Measurements from ENCODE around the gene CT47B1. TPM values are rescaled to one million over a fixed set of nuclear protein-coding genes. Genes with fewer than 3 reads are reported as not detected.
"Not testable (repeated sequence)": the region's sequence is repeated elsewhere in the genome, so short reads cannot be mapped to it uniquely, and the experiment has no call there.

The CT47B1 gene
- not detected for total RNA-seq

DNA sequence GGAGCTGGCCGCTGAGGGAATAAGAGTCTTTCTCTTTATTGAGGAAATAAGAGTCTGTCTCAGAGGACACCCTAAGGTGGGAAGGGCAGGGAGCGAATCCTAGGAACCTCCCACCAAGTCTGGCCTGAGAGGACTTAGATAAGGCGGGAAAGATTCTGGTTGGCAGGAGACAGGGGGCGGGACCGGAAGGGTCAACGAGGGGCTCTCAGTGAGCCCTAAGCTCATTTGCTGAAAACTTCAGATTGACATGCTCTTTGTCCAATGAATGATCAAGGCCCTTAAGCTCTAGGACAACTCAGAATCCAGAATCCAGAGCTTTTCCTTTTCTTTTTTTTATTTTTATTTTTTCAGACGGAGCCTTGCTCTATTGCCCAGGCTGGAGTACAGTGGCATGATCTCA is at the start of gene CT47B1:
Gene CT47B1, minus strand, starts transcription at position 101 of the 400 bp plus-strand sequence. CDS start 196 bp downstream, outside the sequence.
- not testable (repeated sequence) for DNase-seq; H3K4me3 ChIP-seq; H3K27me3 ChIP-seq; H3K36me3 ChIP-seq; H3K27ac ChIP-seq; H3K4me1 ChIP-seq; H3K9me3 ChIP-seq; ATAC-seq (ENCODE audit: low FRiP score in 2 of 2)
- WGBS, 2 donors: no CpG with 5 or more reads among the region's 7 CpGs

DNA sequence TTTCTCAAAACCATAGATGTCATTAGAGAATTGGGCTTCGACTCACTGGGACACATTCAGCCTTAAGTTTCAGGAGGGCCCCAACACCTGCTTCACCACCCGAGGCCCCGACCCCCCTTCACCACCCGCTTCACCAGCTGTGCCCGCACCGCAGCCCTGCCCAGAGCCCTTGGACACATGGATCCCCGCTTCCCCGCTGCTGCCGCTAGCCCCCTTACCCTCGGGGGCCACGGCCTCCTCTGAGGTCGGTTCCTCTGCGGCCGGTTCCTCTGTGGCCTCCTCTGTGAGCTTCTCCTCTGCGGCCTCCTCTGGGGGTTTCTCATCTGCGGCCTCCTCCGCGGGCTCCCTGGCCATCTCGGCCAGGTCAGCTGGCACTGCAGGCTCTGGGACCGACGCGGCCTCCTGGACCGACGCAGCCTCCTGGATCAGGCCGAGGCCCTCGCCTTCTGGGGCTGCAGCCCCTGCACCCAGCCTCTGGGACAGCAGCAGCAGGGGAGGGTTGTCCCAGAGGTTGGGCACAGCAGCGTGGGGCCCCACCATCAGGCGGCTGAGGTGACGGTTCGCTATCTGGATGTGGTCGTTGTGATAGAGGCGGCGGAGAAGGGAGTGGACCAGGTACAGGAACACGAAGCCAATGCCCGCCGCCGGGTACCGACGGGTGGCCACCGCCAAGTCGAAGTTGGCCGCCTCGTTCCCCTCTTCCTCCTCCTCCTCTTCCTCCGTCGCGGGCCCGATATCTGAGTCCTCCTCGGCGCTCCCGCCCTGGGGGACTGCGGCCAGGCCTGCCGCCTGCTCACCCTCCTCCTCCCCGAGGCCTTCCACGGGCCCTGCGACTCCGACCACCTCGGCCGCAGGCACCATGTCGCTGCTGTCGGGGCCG is 748 bp downstream of the CT47B1 start:
- TF ChIP-seq POLR2AphosphoS5 (IDR thresholded peaks at IDR 0.05) (no peak), EP300 (IDR thresholded peaks at IDR 0.05) (no peak), POLR2A (IDR thresholded peaks at IDR 0.05) (no peak)
- TF ChIP-seq, protein P1, sequence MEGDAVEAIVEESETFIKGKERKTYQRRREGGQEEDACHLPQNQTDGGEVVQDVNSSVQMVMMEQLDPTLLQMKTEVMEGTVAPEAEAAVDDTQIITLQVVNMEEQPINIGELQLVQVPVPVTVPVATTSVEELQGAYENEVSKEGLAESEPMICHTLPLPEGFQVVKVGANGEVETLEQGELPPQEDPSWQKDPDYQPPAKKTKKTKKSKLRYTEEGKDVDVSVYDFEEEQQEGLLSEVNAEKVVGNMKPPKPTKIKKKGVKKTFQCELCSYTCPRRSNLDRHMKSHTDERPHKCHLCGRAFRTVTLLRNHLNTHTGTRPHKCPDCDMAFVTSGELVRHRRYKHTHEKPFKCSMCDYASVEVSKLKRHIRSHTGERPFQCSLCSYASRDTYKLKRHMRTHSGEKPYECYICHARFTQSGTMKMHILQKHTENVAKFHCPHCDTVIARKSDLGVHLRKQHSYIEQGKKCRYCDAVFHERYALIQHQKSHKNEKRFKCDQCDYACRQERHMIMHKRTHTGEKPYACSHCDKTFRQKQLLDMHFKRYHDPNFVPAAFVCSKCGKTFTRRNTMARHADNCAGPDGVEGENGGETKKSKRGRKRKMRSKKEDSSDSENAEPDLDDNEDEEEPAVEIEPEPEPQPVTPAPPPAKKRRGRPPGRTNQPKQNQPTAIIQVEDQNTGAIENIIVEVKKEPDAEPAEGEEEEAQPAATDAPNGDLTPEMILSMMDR (IDR thresholded peaks at IDR 0.05): no peak
- WGBS, 2 donors: 94 to 98% methylated on average over 10 to 57 of the region's 61 CpGs
- ATAC-seq (ENCODE audit: low FRiP score in 2 of 2) (no peak), DNase-seq (peak in 1 of 2 donors; percentile 46)
- Histone ChIP-seq H3K4me3 (no peak overlapping the region), H3K27me3 (no peaks in the 10 kb centered on the region), H3K36me3 (no peaks in the 10 kb centered on the region), H3K27ac (no peak overlapping the region), H3K4me1 (no peaks in the 10 kb centered on the region), H3K9me3 (peaks cover 0 to 4% (median 0%) of the 10 kb centered on the region in 4 donors)

DNA sequence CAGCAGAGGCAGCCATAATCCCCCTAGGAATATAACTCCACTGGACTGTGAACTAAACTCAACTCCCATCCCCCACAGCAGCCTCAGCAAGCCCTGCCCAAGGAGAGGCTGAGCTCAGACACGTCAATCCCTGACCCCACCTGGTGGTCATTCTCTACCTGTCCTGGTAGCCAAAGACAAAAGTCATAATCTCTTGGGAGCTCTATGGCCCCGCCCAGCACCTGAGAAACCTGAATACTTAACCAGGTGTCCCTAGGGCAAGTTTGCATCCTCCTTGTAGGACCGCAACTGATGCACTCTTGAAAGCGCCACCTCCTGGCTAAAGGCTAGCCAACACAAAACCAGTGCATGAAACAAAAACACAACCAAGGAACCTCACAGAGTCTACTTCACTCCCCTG is 18.4 kb downstream of the CT47B1 start:
- Histone ChIP-seq H3K27me3 (no peaks in the 10 kb centered on the region), H3K36me3 (no peaks in the 10 kb centered on the region), H3K4me3 (no peak overlapping the region), H3K27ac (no peak overlapping the region), H3K4me1 (no peaks in the 10 kb centered on the region), H3K9me3 (no peaks in the 10 kb centered on the region)
- no peak for TF ChIP-seq EP300 (IDR thresholded peaks at IDR 0.05)
- TF ChIP-seq POLR2A (IDR thresholded peaks at IDR 0.05): no peak
- TF ChIP-seq, protein P1 (IDR thresholded peaks at IDR 0.05): no peak
- no peak for DNase-seq
- WGBS, 2 donors: 38 to 57% methylated on average over 4 of the region's 4 CpGs
- ATAC-seq (ENCODE audit: low FRiP score in 2 of 2): no peak

DNA sequence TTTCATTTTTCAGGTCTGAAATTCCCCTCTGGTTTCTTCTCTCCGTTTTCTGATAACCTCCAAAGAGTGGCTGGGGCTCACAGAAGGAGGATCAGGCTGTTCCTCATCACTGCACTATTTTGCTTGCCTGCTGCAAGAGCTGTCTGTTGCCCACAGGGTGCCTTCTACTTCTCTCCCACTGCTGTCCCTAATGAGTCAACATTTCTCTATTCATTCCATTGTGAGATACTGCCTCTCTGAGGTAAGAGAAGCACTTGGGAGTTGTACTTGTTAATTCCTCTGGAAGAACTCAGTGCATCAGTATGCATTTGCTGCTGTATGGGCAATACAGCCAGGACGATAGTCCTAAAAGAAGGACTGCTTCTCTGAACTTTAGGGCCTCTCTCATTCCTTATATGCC is 34.8 kb downstream of the CT47B1 start:
- no peak overlapping the region for H3K4me3 ChIP-seq
- no peaks in the 10 kb centered on the region for H3K36me3 ChIP-seq
- no peaks in the 10 kb centered on the region for H3K27me3 ChIP-seq
- no peaks in the 10 kb centered on the region for H3K9me3 ChIP-seq
- ATAC-seq (ENCODE audit: low FRiP score in 2 of 2) (no peak), DNase-seq (no peak)
- TF ChIP-seq POLR2AphosphoS5 (IDR thresholded peaks at IDR 0.05) (no peak), EP300 (IDR thresholded peaks at IDR 0.05) (no peak), POLR2A (IDR thresholded peaks at IDR 0.05) (no peak)
- TF ChIP-seq, protein P1 (IDR thresholded peaks at IDR 0.05): no peak
- WGBS, 2 donors: 38 to 59% methylated on average over 2 of the region's 2 CpGs
- no peaks in the 10 kb centered on the region for H3K4me1 ChIP-seq
- H3K27ac ChIP-seq: no peak overlapping the region

DNA sequence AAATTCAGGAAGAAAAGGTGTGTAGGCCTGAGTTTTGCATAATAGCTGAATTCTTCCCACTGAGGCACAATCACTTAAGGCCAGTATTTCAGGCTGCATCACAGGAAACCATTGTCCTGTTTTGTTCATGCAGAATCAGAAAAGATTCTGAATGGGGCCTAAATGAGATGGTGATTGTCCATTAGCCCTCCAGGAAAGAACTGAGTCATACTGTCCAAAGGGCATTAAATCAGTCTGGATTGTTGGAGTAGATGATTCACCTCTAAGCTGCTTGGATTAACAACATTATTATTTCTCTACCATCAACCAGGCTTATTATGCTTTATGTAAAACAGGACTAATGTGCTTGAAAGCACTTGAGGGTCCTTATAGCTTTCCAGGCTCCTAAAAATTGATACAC is 36.2 kb downstream of the CT47B1 start:
- no peak for ATAC-seq (ENCODE audit: low FRiP score in 2 of 2)
- Histone ChIP-seq H3K27me3 (no peaks in the 10 kb centered on the region), H3K4me3 (no peak overlapping the region), H3K4me1 (no peaks in the 10 kb centered on the region), H3K9me3 (no peaks in the 10 kb centered on the region), H3K27ac (no peak overlapping the region), H3K36me3 (no peaks in the 10 kb centered on the region)
- TF ChIP-seq POLR2AphosphoS5 (IDR thresholded peaks at IDR 0.05): no peak
- TF ChIP-seq POLR2A (IDR thresholded peaks at IDR 0.05): no peak
- no peak for TF ChIP-seq EP300 (IDR thresholded peaks at IDR 0.05)
- TF ChIP-seq, protein P1 (IDR thresholded peaks at IDR 0.05): no peak
- DNase-seq: no peak

DNA sequence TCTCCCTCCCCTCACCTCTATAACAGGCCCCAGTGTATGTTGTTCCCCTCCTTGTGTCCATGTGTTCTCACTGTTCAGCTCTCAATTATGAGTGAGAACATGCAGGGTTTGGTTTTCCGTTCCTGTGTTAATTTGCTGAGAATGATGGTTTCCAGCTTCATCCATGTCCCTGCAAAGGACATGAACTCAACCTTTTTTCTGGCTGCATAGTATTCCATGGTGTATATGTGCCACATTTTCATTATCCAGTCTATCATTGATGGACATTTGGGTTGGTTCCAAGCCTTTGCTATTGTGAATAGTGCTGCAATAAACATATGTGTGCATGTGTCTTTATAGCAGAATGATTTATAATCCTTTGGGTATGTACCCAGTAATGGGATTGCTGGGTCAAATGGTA is 48.5 kb downstream of the CT47B1 start:
- WGBS, 2 donors: 91 to 95% methylated on average over 1 of the region's 1 CpG
- DNase-seq; H3K27ac ChIP-seq; ATAC-seq (ENCODE audit: low FRiP score in 2 of 2); H3K27me3 ChIP-seq; H3K9me3 ChIP-seq; H3K4me1 ChIP-seq; H3K36me3 ChIP-seq; H3K4me3 ChIP-seq: not testable (repeated sequence)
